H9 (cell line): ENCODE data around the gene BAHD1. TPM values are rescaled to one million over a fixed set of nuclear protein-coding genes. Genes with fewer than 3 reads are reported as not detected.

Experiments used
- DNase-seq: peaks from one replicate; pipeline ENCODE4 v3.0.0-alpha.2; 2017
- H2AFZ ChIP-seq: one replicate; pipeline ENCODE4 v1.6.1; 2013; ENCODE audit warnings: mild to moderate bottlenecking, low read length, control low read depth, moderate library complexity
- H2AK5ac ChIP-seq: 2 replicates; pipeline ENCODE4 v1.6.1; 2013; ENCODE audit warnings: low read length, control low read depth, mixed read lengths; ENCODE audit not compliant: insufficient read length
- H2BK120ac ChIP-seq: one replicate; pipeline ENCODE4 v1.6.1; 2013; ENCODE audit warnings: low read depth, mild to moderate bottlenecking, low read length, control low read depth, inconsistent platforms; ENCODE audit not compliant: poor library complexity, severe bottlenecking
- H2BK12ac ChIP-seq: 2 replicates; pipeline ENCODE4 v1.6.1; 2013; ENCODE audit warnings: low read length, control low read depth, mixed read lengths, low read depth; ENCODE audit not compliant: insufficient read length
- H2BK15ac ChIP-seq: 2 replicates; pipeline ENCODE4 v1.6.1; 2013; ENCODE audit warnings: low read depth, low read length, control low read depth
- H2BK20ac ChIP-seq: one replicate; pipeline ENCODE4 v1.6.1; 2013; ENCODE audit warnings: low read depth, mild to moderate bottlenecking, low read length, control low read depth, inconsistent platforms; ENCODE audit not compliant: poor library complexity, severe bottlenecking
- H2BK5ac ChIP-seq: 2 replicates; pipeline ENCODE4 v1.6.1; 2013; ENCODE audit warnings: low read length, control low read depth, mixed read lengths; ENCODE audit not compliant: insufficient read length
- H3K14ac ChIP-seq: 2 replicates; pipeline ENCODE4 v1.6.1; 2013; ENCODE audit warnings: low read length, control low read depth; ENCODE audit not compliant: insufficient read depth
- H3K18ac ChIP-seq: 2 replicates; pipeline ENCODE4 v1.6.1; 2013; ENCODE audit warnings: low read depth, mild to moderate bottlenecking, mixed read lengths, low read length, control low read depth; ENCODE audit not compliant: insufficient read length
- H3K23ac ChIP-seq: 2 replicates; pipeline ENCODE4 v1.6.1; 2013; ENCODE audit warnings: low read length, control low read depth, mixed read lengths, low read depth; ENCODE audit not compliant: insufficient read length
- H3K23me2 ChIP-seq: 2 replicates; pipeline ENCODE4 v1.6.1; 2013; ENCODE audit warnings: low read depth, mild to moderate bottlenecking, mixed read lengths, low read length, control low read depth; ENCODE audit not compliant: insufficient read length, poor library complexity, severe bottlenecking
- H3K27ac ChIP-seq: 2 replicates; pipeline ENCODE4 v1.5.1; 2013; ENCODE audit warnings: low read length, control low read depth, mixed read lengths, low read depth; ENCODE audit not compliant: insufficient read length
- H3K27me3 ChIP-seq: 2 replicates; pipeline ENCODE4 v1.6.1; 2013; ENCODE audit warnings: low read length, control low read depth, inconsistent platforms; ENCODE audit not compliant: insufficient read depth
- H3K4ac ChIP-seq: 2 replicates; pipeline ENCODE4 v1.6.1; 2013; ENCODE audit warnings: low read depth, mild to moderate bottlenecking, control low read depth, inconsistent platforms, low read length, moderate library complexity
- H3K4me1 ChIP-seq: 2 replicates; pipeline ENCODE4 v1.6.1; 2013; ENCODE audit warnings: low read length, control low read depth, inconsistent platforms; ENCODE audit not compliant: insufficient read depth
- H3K4me2 ChIP-seq: 2 replicates; pipeline ENCODE4 v1.6.1; 2013; ENCODE audit warnings: low read length, control low read depth, mixed read lengths; ENCODE audit not compliant: insufficient read length, insufficient read depth
- H3K56ac ChIP-seq: 2 replicates; pipeline ENCODE4 v1.6.1; 2013; ENCODE audit warnings: low read depth, mild to moderate bottlenecking, mixed read lengths, low read length, control low read depth; ENCODE audit not compliant: insufficient read length
- H3K79me1 ChIP-seq: 2 replicates; pipeline ENCODE4 v1.6.1; 2013; ENCODE audit warnings: low read depth, mild to moderate bottlenecking, moderate library complexity, low read length, control low read depth, inconsistent platforms; ENCODE audit not compliant: insufficient read depth, poor library complexity, severe bottlenecking
- H3K79me2 ChIP-seq: 2 replicates; pipeline ENCODE4 v1.6.1; 2013; ENCODE audit warnings: low read length, control low read depth, inconsistent platforms; ENCODE audit not compliant: insufficient read depth
- H3K9ac ChIP-seq: 2 replicates; pipeline ENCODE4 v1.6.1; 2013; ENCODE audit warnings: low read length, control low read depth, mixed read lengths; ENCODE audit not compliant: insufficient read length; ENCODE audit errors: extremely low read depth
- H3K9me3 ChIP-seq: one replicate; pipeline ENCODE4 v1.6.1; 2013; ENCODE audit warnings: low read depth, low read length, inconsistent platforms; ENCODE audit not compliant: control insufficient read depth
- H3T11ph ChIP-seq: one replicate; pipeline ENCODE4 v1.6.1; 2013; ENCODE audit warnings: mild to moderate bottlenecking, low read length, control low read depth, inconsistent platforms
- H4K20me1 ChIP-seq: one replicate; pipeline ENCODE4 v1.6.1; 2013; ENCODE audit not compliant: control insufficient read depth, insufficient read length, insufficient read depth
- H4K5ac ChIP-seq: 2 replicates; pipeline ENCODE4 v1.6.1; 2013; ENCODE audit warnings: low read depth, mild to moderate bottlenecking, mixed read lengths, low read length, control low read depth; ENCODE audit not compliant: insufficient read length
- H4K8ac ChIP-seq: replicated peaks from 2 replicates; pipeline ENCODE4 v1.6.1; 2013; ENCODE audit warnings: low read length, control low read depth, mixed read lengths, low read depth; ENCODE audit not compliant: insufficient read length
- H4K91ac ChIP-seq: 2 replicates; pipeline ENCODE4 v1.6.1; 2013; ENCODE audit warnings: low read depth, mild to moderate bottlenecking, moderate library complexity, mixed read lengths, low read length, control low read depth; ENCODE audit not compliant: insufficient read length
- H3K27ac Mint-ChIP-seq, 3 experiments: 2 replicates in 2 of 3; 3 replicates in 1 of 3; pipeline ENCODE4 v1.8.0; 2020 to 2021; ENCODE audit warnings: mixed read lengths in 3 of 3, mild to moderate bottlenecking in 1 of 3, moderate library complexity in 1 of 3
- H3K27me3 Mint-ChIP-seq: 2 replicates; pipeline ENCODE4 v1.8.0; 2021; ENCODE audit warnings: low read depth, mild to moderate bottlenecking, moderate library complexity, mixed read lengths
- H3K36me3 Mint-ChIP-seq, 3 experiments: 2 replicates in 2 of 3; 3 replicates in 1 of 3; pipeline ENCODE4 v1.8.0; 2020 to 2021; ENCODE audit warnings: low read depth in 3 of 3, mixed read lengths in 3 of 3; ENCODE audit not compliant: insufficient read depth in 1 of 3
- H3K4me1 Mint-ChIP-seq, 2 experiments: 2 replicates each; pipeline ENCODE4 v1.8.0; 2020; ENCODE audit warnings: mixed read lengths in 2 of 2
- H3K4me3 Mint-ChIP-seq, 2 experiments: 2 replicates in 1 of 2; 3 replicates in 1 of 2; pipeline ENCODE4 v1.8.0; 2020 to 2021; ENCODE audit warnings: mild to moderate bottlenecking in 2 of 2, mixed read lengths in 2 of 2, moderate library complexity in 1 of 2
- H3K9me3 Mint-ChIP-seq, 2 experiments: 2 replicates in 1 of 2; 3 replicates in 1 of 2; pipeline ENCODE4 v1.8.0; 2020; ENCODE audit warnings: mild to moderate bottlenecking in 2 of 2, mixed read lengths in 2 of 2, moderate library complexity in 1 of 2
- CTCF ChIP-seq: fragments of 200-600 bp; sonication (generic); conservative IDR thresholded peaks from 3 replicates; pipeline ENCODE4 v1.8.0; 2021; ENCODE audit warnings: antibody characterized with exemption, mild to moderate bottlenecking
- WGBS: extraction: QIAGEN DNeasy Blood & Tissue Kit; methylation state at CpG from one replicate; pipeline ENCODE4 v1.1.7; 2013; ENCODE audit warnings: missing lambda C conversion rate, low lambda C conversion rate, mixed read lengths; ENCODE audit not compliant: insufficient read length; ENCODE audit errors: extremely low coverage; 5-methylcytosine and 5-hydroxymethylcytosine counted together
- total RNA-seq: library from RNA; stranded (reverse); gene quantifications from 2 replicates; pipeline ENCODE4 v1.2.1, GENCODE V29; 2021

Gene BAHD1
- total RNA-seq, 1 experiment from 2014 or later, result 54.1 TPM

GRCh38 chr15:40392986-40393948 is 47.5 kb upstream of the BAHD1 start:
- peaks cover 42 to 65% (median 55%) of the 10 kb centered on the region in 3 experiments for H3K36me3 Mint-ChIP-seq
- H3K9ac ChIP-seq, result no peak overlapping the region
- WGBS, result no CpG with 5 or more reads among the region's 4 CpGs

More at GRCh38 chr15:40392986-40393948, 47.5 kb upstream of the BAHD1 start:
- no peak overlapping the region for H3K56ac ChIP-seq
- H3K18ac ChIP-seq, result no peak overlapping the region
- no peaks in the 10 kb centered on the region for H3K9me3 ChIP-seq
- no peak overlapping the region for H4K5ac ChIP-seq
- no peak overlapping the region for H2BK15ac ChIP-seq
- no peak overlapping the region for H2BK20ac ChIP-seq
- no peak overlapping the region for H3K14ac ChIP-seq
- H4K8ac ChIP-seq, result no peak overlapping the region
- no peaks in the 10 kb centered on the region for H3K27me3 Mint-ChIP-seq
- no peaks in the 10 kb centered on the region for H4K20me1 ChIP-seq
- H3K4me1 Mint-ChIP-seq, result no peaks in the 10 kb centered on the region
- no peaks in the 10 kb centered on the region for H3K79me1 ChIP-seq
- no peak overlapping the region for H3K4me2 ChIP-seq
- no peak overlapping the region for H4K91ac ChIP-seq
- H3K4me1 ChIP-seq, result no peaks in the 10 kb centered on the region
- no peak overlapping the region for H2BK12ac ChIP-seq
- H3K27me3 ChIP-seq, result no peaks in the 10 kb centered on the region
- H3K4ac ChIP-seq, result no peak overlapping the region
- DNase-seq, result no peak
- TF ChIP-seq CTCF, result no peak
- no peak overlapping the region for H3K27ac ChIP-seq
- no peak overlapping the region for H2AK5ac ChIP-seq
- H3K23me2 ChIP-seq, result no peaks in the 10 kb centered on the region
- no peaks in the 10 kb centered on the region for H3K79me2 ChIP-seq
- no peak overlapping the region for H2BK120ac ChIP-seq
- no peak overlapping the region for H2BK5ac ChIP-seq
- H3K9me3 Mint-ChIP-seq, result no peaks in the 10 kb centered on the region
- no peak overlapping the region for H3T11ph ChIP-seq
- no peak overlapping the region for H3K4me3 Mint-ChIP-seq
- H3K23ac ChIP-seq, result no peak overlapping the region
- H2AFZ ChIP-seq, result no peak overlapping the region
- H3K27ac Mint-ChIP-seq, result peak overlapping the region in 1 of 3 experiments; percentile 22; a peak in 1 of 7 replicates
